Brain microvascular endothelial cell (primary cell): ENCODE measurements around the gene WBP2.

Source experiments
- DNase-seq: peaks from one replicate; pipeline ENCODE4 v3.0.0-alpha.2; 2020
- H3K27ac ChIP-seq: fragments of 250-450 bp; sonication (Bioruptor Pico); 2 replicates; pipeline ENCODE4 v1.5.1; 2020; ENCODE audit warnings: mild to moderate bottlenecking, moderate library complexity
- H3K27me3 ChIP-seq: fragments of 250-450 bp; sonication (Bioruptor Pico); replicated peaks from 2 replicates; pipeline ENCODE4 v1.5.1; 2020; ENCODE audit warnings: mild to moderate bottlenecking
- H3K36me3 ChIP-seq: fragments of 250-450 bp; sonication (Bioruptor Pico); replicated peaks from 2 replicates; pipeline ENCODE4 v1.5.1; 2020; ENCODE audit warnings: mild to moderate bottlenecking
- H3K4me3 ChIP-seq: 2 replicates; pipeline ENCODE4 v1.5.1; 2011; ENCODE audit warnings: low read depth, mild to moderate bottlenecking, control low read depth, low read length, moderate library complexity
- in situ Hi-C: cut with HindIII; loops from 2 replicates; pipeline ENCODE4 v1.10.0; 2017; ENCODE audit warnings: low sequenced_read_pairs, low pct_ligation_motif_present
- TF ChIP-seq, protein P1 (sequence below): IDR thresholded peaks from 2 replicates; pipeline ENCODE4 v1.5.1; 2011; ENCODE audit warnings: low read depth, mild to moderate bottlenecking, moderate library complexity, low read length, control low read depth, inconsistent platforms; ENCODE audit errors: missing control alignments

Gene WBP2

GRCh38 chr17:75845933-75846691 is 9.0 kb downstream of the WBP2 start:
- Histone ChIP-seq H3K27me3 (no peaks in the 10 kb centered on the region), H3K36me3 (peaks cover 50% of the 10 kb centered on the region), H3K4me3 (no peak overlapping the region), H3K27ac (no peak overlapping the region)
- no peak for DNase-seq
- TF ChIP-seq, protein P1, sequence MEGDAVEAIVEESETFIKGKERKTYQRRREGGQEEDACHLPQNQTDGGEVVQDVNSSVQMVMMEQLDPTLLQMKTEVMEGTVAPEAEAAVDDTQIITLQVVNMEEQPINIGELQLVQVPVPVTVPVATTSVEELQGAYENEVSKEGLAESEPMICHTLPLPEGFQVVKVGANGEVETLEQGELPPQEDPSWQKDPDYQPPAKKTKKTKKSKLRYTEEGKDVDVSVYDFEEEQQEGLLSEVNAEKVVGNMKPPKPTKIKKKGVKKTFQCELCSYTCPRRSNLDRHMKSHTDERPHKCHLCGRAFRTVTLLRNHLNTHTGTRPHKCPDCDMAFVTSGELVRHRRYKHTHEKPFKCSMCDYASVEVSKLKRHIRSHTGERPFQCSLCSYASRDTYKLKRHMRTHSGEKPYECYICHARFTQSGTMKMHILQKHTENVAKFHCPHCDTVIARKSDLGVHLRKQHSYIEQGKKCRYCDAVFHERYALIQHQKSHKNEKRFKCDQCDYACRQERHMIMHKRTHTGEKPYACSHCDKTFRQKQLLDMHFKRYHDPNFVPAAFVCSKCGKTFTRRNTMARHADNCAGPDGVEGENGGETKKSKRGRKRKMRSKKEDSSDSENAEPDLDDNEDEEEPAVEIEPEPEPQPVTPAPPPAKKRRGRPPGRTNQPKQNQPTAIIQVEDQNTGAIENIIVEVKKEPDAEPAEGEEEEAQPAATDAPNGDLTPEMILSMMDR: no peak
- in situ Hi-C loops: no loop called here

GRCh38 chr17:75845058-75845711 is 9.9 kb downstream of the WBP2 start:
- H3K27me3 ChIP-seq: no peaks in the 10 kb centered on the region
- TF ChIP-seq, protein P1: peak; percentile 84
- in situ Hi-C loops: no loop called here
- H3K4me3 ChIP-seq: no peak overlapping the region
- H3K36me3 ChIP-seq: peaks cover 41% of the 10 kb centered on the region
- no peak overlapping the region for H3K27ac ChIP-seq
- DNase-seq: peak; percentile 66

DNA sequence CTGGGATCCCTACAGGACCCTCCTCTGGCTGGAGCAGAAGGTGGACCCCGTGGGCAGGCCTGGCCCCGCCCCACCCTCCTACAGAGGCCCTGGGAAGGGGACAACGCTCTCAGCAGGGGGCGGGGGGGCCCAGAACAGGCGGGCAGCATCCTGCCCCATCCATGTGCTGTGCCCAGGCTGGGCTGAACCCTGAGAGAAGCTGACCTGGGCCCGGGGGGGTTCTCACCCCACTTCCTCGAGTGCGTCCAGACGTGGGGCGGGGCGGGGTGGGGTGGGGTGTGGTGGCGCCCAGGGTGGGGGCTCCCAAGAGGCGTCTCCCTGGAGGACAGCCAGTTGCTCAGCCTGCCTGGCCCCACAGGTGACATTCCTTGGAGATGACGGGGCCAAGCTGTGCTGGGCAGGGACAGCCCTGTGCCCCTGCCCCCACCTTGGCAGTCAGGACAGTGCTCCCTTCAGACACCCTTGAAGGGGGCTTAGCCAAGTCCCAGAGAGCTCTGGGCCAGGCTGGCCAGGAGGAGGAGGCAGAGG is 10.5 kb downstream of the WBP2 start:
- TF ChIP-seq, protein P1: no peak
- in situ Hi-C loops: no loop called here
- Histone ChIP-seq H3K4me3 (no peak overlapping the region), H3K27ac (no peak overlapping the region), H3K27me3 (no peaks in the 10 kb centered on the region), H3K36me3 (peaks cover 37% of the 10 kb centered on the region)
- no peak for DNase-seq

GRCh38 chr17:75843577-75844529 is 11.3 kb downstream of the WBP2 start, which contains the start of gene UNC13D:
TSS of gene UNC13D (minus strand) at chr17:75844404. CDS start at chr17:75844337, 67 bp downstream.
- in situ Hi-C loops: no loop called here
- H3K4me3 ChIP-seq: no peak within 1 kb of the TSS
- DNase-seq: no peak
- TF ChIP-seq, protein P1: no peak
- H3K36me3 ChIP-seq: peaks cover 30% of the 10 kb centered on the region
- H3K27me3 ChIP-seq: no peaks in the 10 kb centered on the region
- H3K27ac ChIP-seq: no peak within 1 kb of the TSS

GRCh38 chr17:75842963-75843576 is 12.1 kb downstream of the WBP2 start:
- H3K27ac ChIP-seq: no peak overlapping the region
- no peak for DNase-seq
- no peak overlapping the region for H3K4me3 ChIP-seq
- no peaks in the 10 kb centered on the region for H3K27me3 ChIP-seq
- H3K36me3 ChIP-seq: peaks cover 22% of the 10 kb centered on the region
- TF ChIP-seq, protein P1: no peak
- in situ Hi-C loops: no loop called here
